NB4 (cell line): Measurements from ENCODE around the gene EMP2.

Experiments used
- CTCF ChIP-seq: IDR thresholded peaks from one replicate; pipeline ENCODE4 v1.5.1; 2012; ENCODE audit warnings: low read depth, low read length
- MAX ChIP-seq: IDR thresholded peaks from 2 replicates; pipeline ENCODE4 v1.6.1; 2011; ENCODE audit warnings: low read depth, low read length
- POLR2A ChIP-seq: IDR thresholded peaks from 2 replicates; pipeline ENCODE4 v1.6.1; 2011; ENCODE audit warnings: mild to moderate bottlenecking; ENCODE audit not compliant: insufficient read length; ENCODE audit errors: extremely low read depth

- no peak for TF ChIP-seq MAX
- TF ChIP-seq CTCF: no peak
- TF ChIP-seq POLR2A: no peak
Observed at GRCh38 chr16:10497132-10498101, 83.0 kb downstream of the EMP2 start.
